Astrocyte (in vitro differentiated cells and primary cell): ENCODE results near the gene GJB3.

Experiments
- EZH2 ChIP-seq: IDR thresholded peaks from 2 replicates; pipeline ENCODE4 v1.6.1; 2012; ENCODE audit warnings: mild to moderate bottlenecking, low read length, inconsistent platforms; ENCODE audit not compliant: insufficient read depth
- TF ChIP-seq, protein P1 (sequence below): IDR thresholded peaks from 2 replicates; pipeline ENCODE4 v1.5.1; 2011; ENCODE audit warnings: low read depth, mild to moderate bottlenecking, inconsistent platforms, low read length, moderate library complexity; ENCODE audit not compliant: insufficient read depth

DNA sequence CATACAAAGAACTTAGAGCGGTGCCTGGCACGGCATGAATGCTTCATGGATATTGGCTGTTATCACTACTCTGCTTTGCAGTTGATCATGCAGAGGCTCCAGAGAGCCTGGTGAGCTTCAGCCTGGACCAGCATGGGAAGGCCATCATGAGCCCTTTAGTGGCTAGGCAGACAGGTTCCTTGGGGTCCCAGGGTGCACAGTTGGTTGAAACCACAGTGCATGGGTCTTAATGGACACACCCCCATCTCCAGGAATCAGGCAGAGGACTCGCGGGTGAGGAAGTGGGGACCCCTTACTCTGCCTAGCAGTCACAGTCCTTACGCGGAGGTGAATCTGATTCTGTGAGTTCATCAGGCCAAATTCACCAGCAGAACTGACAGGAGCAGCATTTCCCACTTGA lies 25.1 kb upstream of the GJB3 start:
- TF ChIP-seq, protein P1, sequence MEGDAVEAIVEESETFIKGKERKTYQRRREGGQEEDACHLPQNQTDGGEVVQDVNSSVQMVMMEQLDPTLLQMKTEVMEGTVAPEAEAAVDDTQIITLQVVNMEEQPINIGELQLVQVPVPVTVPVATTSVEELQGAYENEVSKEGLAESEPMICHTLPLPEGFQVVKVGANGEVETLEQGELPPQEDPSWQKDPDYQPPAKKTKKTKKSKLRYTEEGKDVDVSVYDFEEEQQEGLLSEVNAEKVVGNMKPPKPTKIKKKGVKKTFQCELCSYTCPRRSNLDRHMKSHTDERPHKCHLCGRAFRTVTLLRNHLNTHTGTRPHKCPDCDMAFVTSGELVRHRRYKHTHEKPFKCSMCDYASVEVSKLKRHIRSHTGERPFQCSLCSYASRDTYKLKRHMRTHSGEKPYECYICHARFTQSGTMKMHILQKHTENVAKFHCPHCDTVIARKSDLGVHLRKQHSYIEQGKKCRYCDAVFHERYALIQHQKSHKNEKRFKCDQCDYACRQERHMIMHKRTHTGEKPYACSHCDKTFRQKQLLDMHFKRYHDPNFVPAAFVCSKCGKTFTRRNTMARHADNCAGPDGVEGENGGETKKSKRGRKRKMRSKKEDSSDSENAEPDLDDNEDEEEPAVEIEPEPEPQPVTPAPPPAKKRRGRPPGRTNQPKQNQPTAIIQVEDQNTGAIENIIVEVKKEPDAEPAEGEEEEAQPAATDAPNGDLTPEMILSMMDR, result no peak
- TF ChIP-seq EZH2, result no peak
